HG03342 (cell line): Measurements from ENCODE around the gene SLC25A40.

Source experiments
- ATAC-seq: cut with Tn5 transposase; IDR thresholded peaks from one replicate; pipeline ENCODE4 v1.9.1; 2021; ENCODE audit warnings: mild to moderate bottlenecking, moderate library complexity; ENCODE audit not compliant: unreplicated experiment

Gene SLC25A40

DNA sequence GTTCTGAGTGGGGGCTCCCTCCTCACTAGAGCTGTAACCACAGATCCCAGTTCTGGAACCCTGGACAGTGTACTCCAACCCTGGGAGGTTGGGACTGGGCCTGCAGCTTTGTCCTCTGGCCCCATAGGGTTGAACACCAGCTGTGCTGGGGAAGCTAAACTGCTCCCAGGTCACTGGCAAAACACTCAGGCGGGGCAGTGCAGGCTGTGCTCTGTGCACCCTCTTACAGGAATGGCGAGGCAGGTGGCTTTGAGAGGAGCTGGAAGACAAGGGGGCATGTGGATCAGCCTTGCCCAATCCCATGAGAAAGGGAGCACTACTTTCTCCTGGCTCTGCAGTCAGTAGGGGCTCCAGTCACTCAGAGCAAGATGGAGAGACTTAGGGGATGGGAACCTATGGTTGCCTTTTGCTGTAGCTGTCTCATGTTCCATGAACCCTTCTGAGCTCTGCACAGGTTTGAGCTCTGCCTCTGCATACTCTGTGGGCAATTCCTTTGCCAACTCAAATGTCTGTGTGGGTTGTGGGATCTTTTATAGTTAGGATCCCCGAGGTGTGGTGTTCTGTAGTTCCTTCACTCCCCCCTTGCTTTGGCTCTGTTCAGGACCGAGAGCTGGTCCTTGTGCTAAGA lies 90.7 kb downstream of the SLC25A40 start:
- no peak for ATAC-seq

DNA sequence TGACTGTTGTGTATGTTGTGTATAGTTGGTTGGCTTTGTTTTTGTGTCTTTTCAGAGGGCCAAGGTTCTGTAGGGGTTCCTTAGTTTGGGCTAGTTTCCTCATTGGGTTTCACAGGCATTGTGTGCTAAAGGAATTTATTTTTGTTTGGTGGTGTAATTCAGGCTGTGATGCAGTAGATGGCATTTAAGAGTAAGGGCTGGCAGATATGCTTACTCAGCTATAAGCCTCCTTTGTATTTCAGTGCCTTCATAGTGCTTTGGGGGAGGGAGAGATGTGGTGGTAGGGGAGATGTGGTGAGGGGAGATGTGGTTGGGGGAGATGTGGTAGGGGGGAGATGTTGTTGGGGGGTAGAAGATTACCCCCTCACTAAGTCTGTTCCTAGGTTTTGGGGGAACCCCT lies 91.7 kb downstream of the SLC25A40 start:
- no peak for ATAC-seq
